ENCODE results near the gene BUB3. TPM values are rescaled to one million over a fixed set of nuclear protein-coding genes. Genes with fewer than 3 reads are reported as not detected.
"Not testable (repeated sequence)": the region's sequence is repeated elsewhere in the genome, so short reads cannot be mapped to it uniquely, and the experiment has no call there.

BUB3 gene
- total RNA-seq, 1 donor from 2014 or later: 124 TPM

- no peaks in the 10 kb centered on the region for H3K9me3 Mint-ChIP-seq
- H3K36me3 Mint-ChIP-seq: peaks cover 24% of the 10 kb centered on the region
- TF ChIP-seq CTCF (conservative IDR thresholded peaks at IDR 0.05): peak; percentile 29
- no peaks in the 10 kb centered on the region for H3K27me3 Mint-ChIP-seq
- no peak overlapping the region for H3K27ac Mint-ChIP-seq
- no peaks in the 10 kb centered on the region for H3K4me1 Mint-ChIP-seq (ENCODE audit: unreplicated experiment)
- H3K4me3 Mint-ChIP-seq: no peak overlapping the region
- DNase-seq (ENCODE audit: extremely low spot score, unreplicated experiment): no peak
These were observed 11.4 kb downstream of the BUB3 start for GRCh38 chr10:123165445-123166072.

DNA sequence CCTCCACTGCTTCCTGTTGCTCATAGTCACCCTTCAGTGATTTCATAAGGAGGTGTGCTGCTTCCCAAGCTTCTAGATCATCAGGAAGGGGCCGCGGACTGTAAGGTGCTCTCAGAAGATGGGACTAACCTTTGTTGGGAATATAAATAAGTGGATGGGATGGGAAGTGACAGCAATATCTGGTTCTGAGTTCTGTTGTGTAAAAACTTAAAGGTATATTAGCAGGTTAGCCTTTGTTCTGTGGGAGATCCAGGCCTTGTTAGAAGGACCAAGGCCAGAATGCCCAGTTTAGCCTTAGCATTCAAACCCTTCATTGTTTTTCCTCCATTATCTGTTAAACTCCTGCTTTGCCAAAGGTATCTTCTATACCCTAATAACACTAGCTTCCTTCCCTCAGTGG, 12.4 kb downstream of the BUB3 start:
- Mint-ChIP-seq H3K4me1 (ENCODE audit: unreplicated experiment) (no peaks in the 10 kb centered on the region), H3K9me3 (no peaks in the 10 kb centered on the region), H3K4me3 (no peak overlapping the region), H3K27me3 (no peaks in the 10 kb centered on the region), H3K36me3 (peaks cover 19% of the 10 kb centered on the region), H3K27ac (no peak overlapping the region)
- TF ChIP-seq CTCF (conservative IDR thresholded peaks at IDR 0.05): no peak
- no peak for DNase-seq (ENCODE audit: extremely low spot score, unreplicated experiment)

DNA sequence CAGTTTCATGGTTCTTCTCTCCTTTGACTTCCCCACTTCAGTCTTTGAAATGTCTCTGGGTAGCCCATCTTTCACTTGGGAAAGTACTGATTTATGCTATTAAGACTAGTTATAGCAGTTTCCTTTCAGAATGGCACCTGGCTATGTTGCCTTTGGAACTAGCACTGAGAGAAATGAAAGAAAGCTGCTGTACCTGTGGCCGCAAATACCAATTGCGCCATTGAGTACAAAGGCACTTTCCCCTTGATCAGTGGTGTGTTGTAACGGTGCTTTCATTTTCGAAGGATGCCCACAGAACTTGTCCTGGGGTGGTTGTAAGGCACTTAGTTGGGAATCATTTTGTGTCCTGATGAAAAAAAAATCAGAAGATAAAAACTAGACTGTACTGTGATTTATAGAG, 16.8 kb downstream of the BUB3 start:
- H3K4me3 Mint-ChIP-seq: no peak overlapping the region
- H3K36me3 Mint-ChIP-seq: peaks cover 18% of the 10 kb centered on the region
- no peaks in the 10 kb centered on the region for H3K9me3 Mint-ChIP-seq
- no peak for DNase-seq (ENCODE audit: extremely low spot score, unreplicated experiment)
- TF ChIP-seq CTCF (conservative IDR thresholded peaks at IDR 0.05): no peak
- no peaks in the 10 kb centered on the region for H3K27me3 Mint-ChIP-seq
- no peak overlapping the region for H3K27ac Mint-ChIP-seq
- no peaks in the 10 kb centered on the region for H3K4me1 Mint-ChIP-seq (ENCODE audit: unreplicated experiment)

- not testable (repeated sequence) for H3K27me3 Mint-ChIP-seq; H3K4me1 Mint-ChIP-seq (ENCODE audit: unreplicated experiment); H3K9me3 Mint-ChIP-seq; H3K27ac Mint-ChIP-seq; H3K4me3 Mint-ChIP-seq; DNase-seq (ENCODE audit: extremely low spot score, unreplicated experiment)
- H3K36me3 Mint-ChIP-seq: peaks cover 20% of the 10 kb centered on the region
These were observed 17.4 kb downstream of the BUB3 start for GRCh38 chr10:123171616-123172015.

GRCh38 chr10:123175389-123176387, 21.5 kb downstream of the BUB3 start:
- Mint-ChIP-seq H3K36me3 (peaks cover 30% of the 10 kb centered on the region), H3K27me3 (no peaks in the 10 kb centered on the region), H3K27ac (no peak overlapping the region), H3K4me1 (ENCODE audit: unreplicated experiment) (no peaks in the 10 kb centered on the region), H3K9me3 (no peaks in the 10 kb centered on the region), H3K4me3 (no peak overlapping the region)
- no peak for DNase-seq (ENCODE audit: extremely low spot score, unreplicated experiment)
- TF ChIP-seq CTCF (conservative IDR thresholded peaks at IDR 0.05): no peak

DNA sequence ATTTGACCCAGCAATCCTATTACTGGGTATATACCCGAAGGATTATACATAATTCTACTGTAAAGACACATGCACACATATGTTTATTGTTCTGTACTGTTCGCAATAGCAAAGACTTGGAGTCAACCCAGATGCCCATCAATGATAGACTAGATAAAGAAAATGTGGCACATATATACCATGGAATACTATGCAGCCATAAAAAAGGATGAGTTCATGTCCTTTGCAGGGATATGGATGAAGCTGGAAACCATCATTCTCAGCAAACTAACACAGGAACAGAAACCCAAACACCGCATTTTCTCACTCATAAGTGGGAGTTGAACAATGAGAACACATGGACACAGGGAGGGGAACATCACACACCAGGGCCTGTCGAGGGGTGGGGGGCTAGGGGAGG, 24.2 kb downstream of the BUB3 start:
- DNase-seq (ENCODE audit: extremely low spot score, unreplicated experiment); H3K4me1 Mint-ChIP-seq (ENCODE audit: unreplicated experiment); H3K27me3 Mint-ChIP-seq; H3K27ac Mint-ChIP-seq; H3K9me3 Mint-ChIP-seq; H3K4me3 Mint-ChIP-seq: not testable (repeated sequence)
- peaks cover 26% of the 10 kb centered on the region for H3K36me3 Mint-ChIP-seq
